Bronchial epithelial cell (primary cell): ENCODE results near the gene FAM83F. TPM values are rescaled to one million over a fixed set of nuclear protein-coding genes. Genes with fewer than 3 reads are reported as not detected.

Experiments
- DNase-seq: peaks from one replicate; pipeline ENCODE4 v3.0.0-alpha.2; 2010; ENCODE audit warnings: low read depth
- FAIRE-seq: peaks from 2 replicates; lab custom pipeline; 2011; peaks lifted over from hg19 to GRCh38; lab: Jason Lieb, UNC
- H3K27me3 ChIP-seq: 2 replicates; pipeline ENCODE4 v1.5.1; 2011; ENCODE audit warnings: low read length; ENCODE audit not compliant: control insufficient read depth, insufficient read depth
- H3K36me3 ChIP-seq: 2 replicates; pipeline ENCODE4 v1.5.1; 2011; ENCODE audit warnings: low read length; ENCODE audit not compliant: control insufficient read depth, insufficient read depth
- H3K4me3 ChIP-seq: 2 replicates; pipeline ENCODE4 v1.5.1; 2011; ENCODE audit warnings: mild to moderate bottlenecking, low read depth, low read length, control low read depth
- total RNA-seq: library from RNA; depleted of rRNA; stranded (reverse); fragments of >200 nt; gene quantifications from 2 replicates; pipeline ENCODE4 v1.2.1, GENCODE V29; 2014
- TF ChIP-seq, protein P1 (sequence below): IDR thresholded peaks from 2 replicates; pipeline ENCODE4 v1.5.1; 2011; ENCODE audit warnings: mild to moderate bottlenecking, moderate library complexity, low read length, control low read depth, inconsistent platforms; ENCODE audit not compliant: insufficient read depth, severe bottlenecking

Gene FAM83F
- total RNA-seq, 1 donor from 2014 or later = 22.1 TPM

DNA sequence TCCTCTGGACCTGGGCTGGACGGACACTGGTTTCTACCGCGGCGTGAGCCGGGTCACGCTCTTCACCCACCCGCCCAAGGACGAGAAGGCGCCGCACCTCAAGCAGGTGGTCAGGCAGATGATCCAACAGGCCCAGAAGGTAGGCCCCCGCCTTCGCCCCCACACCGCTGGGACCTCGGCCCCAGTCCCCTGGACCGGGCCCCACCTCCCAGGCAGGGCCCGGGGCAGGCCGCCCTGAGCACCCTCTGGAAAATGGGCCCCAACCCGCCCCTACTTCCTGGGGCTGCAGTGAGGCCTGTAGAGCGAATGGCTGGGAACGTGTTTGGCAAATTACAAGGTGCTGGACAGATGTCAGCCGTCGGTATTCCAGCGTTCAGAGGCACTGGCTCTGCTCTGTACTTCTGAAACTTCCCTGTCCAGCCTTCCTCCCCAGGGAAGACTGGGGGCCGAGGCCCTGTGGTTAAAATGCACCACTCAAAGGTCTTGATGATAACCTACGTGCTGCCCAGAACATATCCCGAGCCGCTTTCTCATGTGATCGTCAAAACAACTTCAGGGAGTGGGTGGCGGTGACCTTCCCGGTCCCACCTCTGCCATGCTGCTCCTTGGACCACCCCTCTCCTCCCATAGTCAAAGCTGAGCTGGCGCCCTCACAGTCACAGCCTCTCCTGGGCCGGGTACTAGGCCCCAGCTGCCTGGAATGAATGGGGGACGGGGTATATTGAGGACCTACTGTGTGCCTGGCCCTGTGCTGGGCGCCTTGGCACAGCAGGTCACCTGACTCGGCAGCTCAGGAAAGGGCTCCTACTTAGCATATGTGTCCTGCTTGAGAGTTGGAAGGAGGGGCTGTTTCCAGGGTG is 869 bp downstream of the FAM83F start:
- Histone ChIP-seq H3K36me3 (peaks cover 16% of the 10 kb centered on the region), H3K27me3 (no peaks in the 10 kb centered on the region), H3K4me3 (peak overlapping the region; percentile 92)
- FAIRE-seq = no peak
- no peak for DNase-seq
- TF ChIP-seq, protein P1, sequence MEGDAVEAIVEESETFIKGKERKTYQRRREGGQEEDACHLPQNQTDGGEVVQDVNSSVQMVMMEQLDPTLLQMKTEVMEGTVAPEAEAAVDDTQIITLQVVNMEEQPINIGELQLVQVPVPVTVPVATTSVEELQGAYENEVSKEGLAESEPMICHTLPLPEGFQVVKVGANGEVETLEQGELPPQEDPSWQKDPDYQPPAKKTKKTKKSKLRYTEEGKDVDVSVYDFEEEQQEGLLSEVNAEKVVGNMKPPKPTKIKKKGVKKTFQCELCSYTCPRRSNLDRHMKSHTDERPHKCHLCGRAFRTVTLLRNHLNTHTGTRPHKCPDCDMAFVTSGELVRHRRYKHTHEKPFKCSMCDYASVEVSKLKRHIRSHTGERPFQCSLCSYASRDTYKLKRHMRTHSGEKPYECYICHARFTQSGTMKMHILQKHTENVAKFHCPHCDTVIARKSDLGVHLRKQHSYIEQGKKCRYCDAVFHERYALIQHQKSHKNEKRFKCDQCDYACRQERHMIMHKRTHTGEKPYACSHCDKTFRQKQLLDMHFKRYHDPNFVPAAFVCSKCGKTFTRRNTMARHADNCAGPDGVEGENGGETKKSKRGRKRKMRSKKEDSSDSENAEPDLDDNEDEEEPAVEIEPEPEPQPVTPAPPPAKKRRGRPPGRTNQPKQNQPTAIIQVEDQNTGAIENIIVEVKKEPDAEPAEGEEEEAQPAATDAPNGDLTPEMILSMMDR = no peak

DNA sequence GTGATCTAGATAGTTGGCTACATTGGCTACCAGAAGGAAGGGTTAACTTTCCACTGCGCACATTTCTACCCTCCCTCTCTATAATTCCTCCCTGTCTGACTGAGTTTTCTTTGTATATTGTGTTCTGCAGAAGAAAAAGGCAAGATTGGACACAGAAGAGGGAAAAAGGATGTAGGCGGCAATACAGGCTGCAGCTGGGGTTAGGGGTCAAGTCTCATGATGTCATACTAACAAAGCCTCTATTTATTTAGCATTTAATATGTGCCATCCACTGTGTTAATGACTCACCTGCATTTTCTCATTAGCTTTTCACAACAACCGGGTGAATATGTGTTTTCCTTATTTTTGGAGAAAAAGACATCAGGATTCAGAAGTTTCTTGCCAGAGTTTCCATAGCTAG is 2.0 kb downstream of the FAM83F start:
- Histone ChIP-seq H3K27me3 (no peaks in the 10 kb centered on the region), H3K36me3 (peaks cover 16% of the 10 kb centered on the region), H3K4me3 (peak overlapping the region; percentile 92)
- FAIRE-seq (peak; percentile 13), DNase-seq (peak; percentile 51)
- TF ChIP-seq, protein P1 = no peak

DNA sequence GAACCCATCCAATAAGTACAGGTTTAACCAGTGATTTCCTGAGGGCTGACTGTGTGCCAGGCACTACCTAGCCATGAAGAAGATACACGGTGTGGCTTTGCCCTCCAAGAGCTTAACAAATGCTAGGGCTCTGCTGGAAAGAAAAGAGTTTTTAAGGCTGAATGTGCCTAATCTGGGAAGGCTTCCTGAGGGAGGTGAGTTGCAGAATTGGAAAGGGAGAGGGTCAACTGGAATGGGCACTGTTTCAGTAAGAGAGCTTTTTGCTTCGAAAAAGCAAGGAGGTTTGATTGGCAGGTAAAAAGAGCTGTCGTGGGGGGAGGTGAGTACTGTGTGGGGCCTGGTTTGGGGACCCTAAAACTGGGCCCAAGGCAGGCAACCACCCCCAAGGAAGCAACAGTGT is 2.7 kb downstream of the FAM83F start:
- FAIRE-seq = peak; percentile 13
- TF ChIP-seq, protein P1 = no peak
- no peak for DNase-seq
- Histone ChIP-seq H3K36me3 (peaks cover 16% of the 10 kb centered on the region), H3K4me3 (no peak overlapping the region), H3K27me3 (no peaks in the 10 kb centered on the region)

DNA sequence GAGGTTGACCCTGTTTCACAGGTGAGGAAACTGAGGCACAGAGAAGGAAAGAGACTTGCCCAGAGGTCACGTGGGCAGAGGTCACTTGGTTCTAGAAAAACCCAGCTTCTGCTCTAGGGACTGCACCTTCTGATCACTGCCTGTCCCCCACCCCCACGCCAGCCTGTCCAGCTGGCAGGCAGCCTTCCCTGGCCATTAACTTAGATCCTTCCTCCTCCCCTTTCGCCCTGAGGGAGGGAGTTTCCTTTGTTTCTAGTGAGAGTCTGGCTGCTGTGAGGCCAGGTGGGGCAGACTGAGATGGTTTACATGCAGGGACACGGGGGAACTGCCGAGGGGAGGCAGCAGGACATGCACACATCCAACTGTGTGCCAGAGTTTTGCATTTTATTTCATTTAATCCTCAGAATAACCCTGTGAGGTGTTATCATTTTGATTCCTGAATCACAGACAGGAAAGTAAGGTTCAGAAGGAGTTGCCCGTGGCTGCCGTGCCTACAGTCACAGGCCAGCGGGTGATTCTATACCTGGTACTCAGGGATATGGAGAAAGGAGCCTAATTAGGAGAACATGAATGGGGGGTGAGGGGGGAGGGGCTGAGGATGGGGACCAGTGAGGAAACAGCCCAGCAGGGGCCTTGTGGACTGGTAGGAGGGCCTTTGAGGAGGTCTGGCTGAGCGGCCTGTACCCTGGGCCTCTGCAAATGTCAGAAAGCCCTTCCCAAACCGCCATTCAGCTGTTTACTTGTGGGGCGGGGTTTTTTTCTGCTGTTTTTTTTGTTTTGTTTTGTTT is 3.4 kb downstream of the FAM83F start:
- TF ChIP-seq, protein P1 = no peak
- Histone ChIP-seq H3K36me3 (peaks cover 17% of the 10 kb centered on the region), H3K4me3 (no peak overlapping the region), H3K27me3 (no peaks in the 10 kb centered on the region)
- peak; percentile 18 for FAIRE-seq
- DNase-seq = peak; percentile 75

DNA sequence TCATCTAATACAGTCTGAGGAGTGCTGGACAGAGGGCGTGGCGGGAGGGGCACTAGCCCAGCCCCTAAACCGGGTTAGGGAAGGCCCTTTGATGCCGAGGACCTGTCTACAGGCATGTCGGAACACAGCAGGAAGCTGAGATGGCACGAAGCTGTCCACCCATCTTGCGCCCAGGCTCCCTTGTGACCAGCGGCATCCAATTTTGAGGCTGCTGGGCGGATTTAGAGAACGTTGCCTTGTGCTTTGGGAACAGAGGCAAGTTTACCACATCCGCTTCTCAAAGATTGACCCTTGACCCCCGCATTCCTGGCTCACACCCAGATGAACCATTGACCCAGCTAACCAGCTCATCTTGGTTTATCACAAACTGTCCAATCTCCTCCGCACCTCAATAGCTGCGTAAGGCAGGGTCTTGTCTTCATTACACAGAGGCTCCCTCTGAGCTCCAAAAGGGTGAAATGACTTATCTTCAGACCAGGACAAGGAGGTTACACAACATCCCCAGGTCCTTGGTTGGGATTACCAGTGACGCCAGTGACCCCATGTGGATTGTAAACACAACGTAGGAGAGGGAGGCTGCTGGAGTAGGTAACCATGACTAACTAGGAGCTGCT is 4.5 kb downstream of the FAM83F start:
- H3K27me3 ChIP-seq = no peaks in the 10 kb centered on the region
- H3K36me3 ChIP-seq = peaks cover 17% of the 10 kb centered on the region
- H3K4me3 ChIP-seq = no peak overlapping the region
- TF ChIP-seq, protein P1 = peak; percentile 14
- DNase-seq (peak; percentile 70), FAIRE-seq (peak; percentile 83)
